Skeletal muscle satellite cell (primary cell): ENCODE measurements around the gene FOXL3.

Experiments
- H3K27me3 ChIP-seq: 2 replicates; pipeline ENCODE4 v1.7.0; 2013; ENCODE audit warnings: low read length; ENCODE audit not compliant: control insufficient read depth, insufficient read depth
- H3K36me3 ChIP-seq: 2 replicates; pipeline ENCODE4 v1.7.0; 2013; ENCODE audit warnings: mild to moderate bottlenecking, control low read depth, low read length; ENCODE audit not compliant: insufficient read depth
- H3K4me1 ChIP-seq: 2 replicates; pipeline ENCODE4 v1.7.0; 2013; ENCODE audit warnings: low read length; ENCODE audit not compliant: control insufficient read depth, insufficient read depth
- H3K4me2 ChIP-seq: 2 replicates; pipeline ENCODE4 v1.7.0; 2013; ENCODE audit warnings: mild to moderate bottlenecking, low read length
- H3K4me3 ChIP-seq: 2 replicates; pipeline ENCODE4 v1.7.0; 2013; ENCODE audit warnings: low read length
- H3K9ac ChIP-seq: 2 replicates; pipeline ENCODE4 v1.7.0; 2013; ENCODE audit warnings: mild to moderate bottlenecking, low read depth, low read length, moderate library complexity
- H3K9me3 ChIP-seq: replicated peaks from 2 replicates; pipeline ENCODE4 v1.7.0; 2013; ENCODE audit warnings: mild to moderate bottlenecking, control low read depth, low read length

Gene FOXL3

DNA sequence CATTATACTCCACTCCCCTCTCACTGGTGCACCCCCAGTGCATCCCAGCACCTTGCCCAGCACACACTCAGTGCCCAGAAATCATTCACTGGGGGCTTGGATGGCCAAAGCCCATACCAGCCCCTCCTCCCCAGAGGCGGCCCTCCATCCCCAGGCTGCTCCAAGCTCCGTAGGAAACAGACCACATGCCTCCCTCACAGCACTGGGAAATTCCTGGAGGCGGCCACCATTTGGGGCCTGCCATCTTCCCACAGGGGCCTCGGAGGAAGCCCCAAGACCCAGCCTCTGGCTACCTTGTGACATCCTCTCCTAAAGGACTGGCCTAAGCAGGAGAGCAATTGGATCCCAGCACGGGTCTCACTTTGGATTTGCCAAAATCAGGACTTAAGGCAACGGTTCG, 49.7 kb downstream of the FOXL3 start:
- no peak overlapping the region for H3K9ac ChIP-seq
- H3K4me1 ChIP-seq, result no peaks in the 10 kb centered on the region
- H3K9me3 ChIP-seq, result no peaks in the 10 kb centered on the region
- no peak overlapping the region for H3K4me3 ChIP-seq
- no peaks in the 10 kb centered on the region for H3K36me3 ChIP-seq
- H3K27me3 ChIP-seq, result peaks cover 31% of the 10 kb centered on the region
- H3K4me2 ChIP-seq, result no peak overlapping the region

DNA sequence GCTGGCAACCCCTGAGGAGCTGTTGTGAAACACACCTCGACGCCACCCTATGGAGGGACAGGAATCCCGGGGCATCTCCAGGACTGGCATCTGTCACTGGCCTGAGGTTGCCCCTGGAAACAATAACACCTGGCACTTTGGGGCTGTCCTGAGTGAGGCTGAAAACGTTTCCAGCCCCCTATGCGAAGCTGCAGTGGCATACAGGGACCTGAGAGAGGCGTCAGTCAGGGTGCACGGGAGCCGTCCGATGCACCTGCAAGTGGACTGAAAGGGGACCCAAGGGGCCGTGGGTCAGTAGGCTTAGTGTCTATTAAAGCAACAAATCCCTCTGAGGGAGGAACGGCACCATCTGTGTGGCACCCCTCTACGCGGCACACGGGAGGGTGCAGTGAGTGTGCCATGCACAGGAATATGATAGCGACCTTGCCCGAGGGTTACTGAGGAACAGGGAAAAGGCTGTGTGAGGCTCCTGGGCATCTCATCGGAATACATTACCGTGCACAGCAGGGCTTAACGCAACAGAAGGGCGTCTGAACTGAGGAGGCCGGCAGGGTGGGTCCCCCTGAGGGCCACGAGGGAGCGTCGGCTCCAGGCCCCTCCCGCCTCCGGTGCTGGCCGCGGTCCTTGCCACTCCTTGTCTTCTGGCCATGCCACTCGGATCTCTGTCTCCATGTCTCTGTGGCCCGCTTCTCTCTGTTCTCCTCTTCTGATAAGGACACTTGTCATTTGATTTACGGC, 50.4 kb downstream of the FOXL3 start:
- no peak overlapping the region for H3K4me2 ChIP-seq

More for the DNA sequence above, 50.4 kb downstream of the FOXL3 start:
- Histone ChIP-seq H3K27me3 (peaks cover 31% of the 10 kb centered on the region), H3K9me3 (no peaks in the 10 kb centered on the region), H3K9ac (no peak overlapping the region), H3K36me3 (no peaks in the 10 kb centered on the region), H3K4me1 (no peaks in the 10 kb centered on the region), H3K4me3 (no peak overlapping the region)
